Liver (tissue), 9 donors: ENCODE measurements around the gene IRF2BP2. TPM values are rescaled to one million over a fixed set of nuclear protein-coding genes. Genes with fewer than 3 reads are reported as not detected.

Experiments
- DNase-seq: peaks from one replicate; pipeline ENCODE4 v3.0.0-alpha.2; 2017; ENCODE audit warnings: low spot score
- H3K27ac ChIP-seq, 2 donors: one replicate each; pipeline ENCODE4 v1.7.0; 2013; ENCODE audit warnings: inconsistent platforms in 2 of 2, low read length in 2 of 2, control low read depth in 1 of 2, low read depth in 1 of 2, mild to moderate bottlenecking in 1 of 2
- H3K27me3 ChIP-seq, 4 donors: one replicate each; pipeline versions ENCODE4 v1.6.1 to v1.7.0; 2013; ENCODE audit warnings: low read length in 3 of 4, inconsistent platforms in 1 of 4, mild to moderate bottlenecking in 1 of 4, moderate library complexity in 1 of 4; ENCODE audit not compliant: control insufficient read depth in 4 of 4, insufficient read depth in 4 of 4
- H3K36me3 ChIP-seq, 4 donors: one replicate each; pipeline versions ENCODE4 v1.6.1 to v1.7.0; 2013; ENCODE audit warnings: low read length in 3 of 4, mild to moderate bottlenecking in 3 of 4, low read depth in 1 of 4, moderate library complexity in 1 of 4; ENCODE audit not compliant: control insufficient read depth in 4 of 4, insufficient read depth in 3 of 4
- H3K4me1 ChIP-seq, 4 donors: one replicate each; pipeline versions ENCODE4 v1.6.1 to v1.7.0; 2013; ENCODE audit warnings: low read length in 3 of 4, mild to moderate bottlenecking in 3 of 4, moderate library complexity in 1 of 4; ENCODE audit not compliant: control insufficient read depth in 4 of 4, insufficient read depth in 4 of 4
- H3K4me3 ChIP-seq, 3 donors: one replicate each; pipeline versions ENCODE4 v1.6.1 to v1.7.0; 2013; ENCODE audit warnings: low read length in 3 of 3, control low read depth in 1 of 3, low read depth in 1 of 3, mild to moderate bottlenecking in 1 of 3
- H3K9ac ChIP-seq, 2 donors: one replicate each; pipeline ENCODE4 v1.7.0; 2013; ENCODE audit warnings: low read length in 2 of 2, mild to moderate bottlenecking in 2 of 2, moderate library complexity in 2 of 2, control low read depth in 1 of 2, low read depth in 1 of 2
- H3K9me3 ChIP-seq, 4 donors: one replicate each; pipeline versions ENCODE4 v1.6.1 to v1.7.0; 2013; ENCODE audit warnings: low read length in 3 of 4; ENCODE audit not compliant: control insufficient read depth in 4 of 4
- EGR1 ChIP-seq, 2 donors: IDR thresholded peaks; 2 replicates each; pipeline ENCODE4 v1.6.1; 2016 to 2018; ENCODE audit warnings: antibody characterized with exemption in 2 of 2, low read depth in 2 of 2
- FOXA1 ChIP-seq: IDR thresholded peaks from 2 replicates; pipeline ENCODE4 v1.6.1; 2016; ENCODE audit warnings: antibody characterized with exemption
- FOXA2 ChIP-seq: IDR thresholded peaks from 2 replicates; pipeline ENCODE4 v1.6.1; 2016; ENCODE audit warnings: antibody characterized with exemption
- GABPA ChIP-seq, 2 donors: IDR thresholded peaks in 1 of 2; conservative IDR thresholded peaks in 1 of 2; 2 replicates each; pipeline ENCODE4 v1.6.1; 2016; ENCODE audit warnings: antibody characterized with exemption in 2 of 2, mild to moderate bottlenecking in 1 of 2, moderate library complexity in 1 of 2
- HNF4A ChIP-seq, 2 donors: conservative IDR thresholded peaks; 2 replicates each; pipeline ENCODE4 v1.6.1; 2016; ENCODE audit warnings: antibody characterized with exemption in 2 of 2, mild to moderate bottlenecking in 2 of 2
- HNF4G ChIP-seq: IDR thresholded peaks from 2 replicates; pipeline ENCODE4 v1.6.1; 2016; ENCODE audit warnings: antibody characterized with exemption
- JUND ChIP-seq, 2 donors: IDR thresholded peaks; 2 replicates each; pipeline ENCODE4 v1.6.1; 2016; ENCODE audit warnings: antibody characterized with exemption in 2 of 2
- NR2F2 ChIP-seq: IDR thresholded peaks from 2 replicates; pipeline ENCODE4 v1.6.1; 2016; ENCODE audit warnings: antibody characterized with exemption
- RAD21 ChIP-seq, 2 donors: IDR thresholded peaks; 2 replicates each; pipeline ENCODE4 v1.6.1; 2016; ENCODE audit warnings: antibody characterized with exemption in 2 of 2, mild to moderate bottlenecking in 2 of 2
- RXRA ChIP-seq, 2 donors: IDR thresholded peaks; 2 replicates each; pipeline ENCODE4 v1.6.1; 2017 to 2018; ENCODE audit warnings: antibody characterized with exemption in 2 of 2, mild to moderate bottlenecking in 1 of 2
- SP1 ChIP-seq: IDR thresholded peaks from 2 replicates; pipeline ENCODE4 v1.6.1; 2018; ENCODE audit warnings: antibody characterized with exemption, mild to moderate bottlenecking
- TAF1 ChIP-seq: conservative IDR thresholded peaks from 2 replicates; pipeline ENCODE4 v1.6.1; 2016; ENCODE audit warnings: antibody characterized with exemption, mild to moderate bottlenecking
- YY1 ChIP-seq: IDR thresholded peaks from 2 replicates; pipeline ENCODE4 v1.6.1; 2016; ENCODE audit warnings: antibody characterized with exemption, mild to moderate bottlenecking
- WGBS: extraction: QIAGEN DNeasy Blood & Tissue Kit; methylation state at CpG from one replicate; pipeline ENCODE4 v1.1.7; 2013; 5-methylcytosine and 5-hydroxymethylcytosine counted together
- polyA plus RNA-seq, 2 donors: library from polyadenylated mRNA; stranded (reverse) in 1 of 2; unstranded in 1 of 2; fragments of 200-250 nt in 1 of 2; fragments of >200 nt in 1 of 2; fragmentation: Nextera tagmentation in 1 of 2; extraction: Ambion mirVana in 1 of 2; gene quantifications; one replicate each; pipeline versions ENCODE4 v1.2.1 to v1.2.3, GENCODE V29; 2013 to 2015
- total RNA-seq, 2 donors: library from RNA; depleted of rRNA; stranded (reverse); fragments of >200 nt; gene quantifications; one replicate each; pipeline ENCODE4 v1.2.3, GENCODE V29; 2014
- TF ChIP-seq, protein P1 (sequence below): IDR thresholded peaks from 2 replicates; pipeline ENCODE4 v1.6.1; 2016; ENCODE audit warnings: antibody characterized with exemption, mild to moderate bottlenecking
- TF ChIP-seq, protein P2 (sequence below): IDR thresholded peaks from 2 replicates; pipeline ENCODE4 v1.6.1; 2016; ENCODE audit warnings: antibody characterized with exemption
- TF ChIP-seq, protein P3 (sequence below): IDR thresholded peaks from 2 replicates; pipeline ENCODE4 v1.6.1; 2016; ENCODE audit warnings: antibody characterized with exemption
- TF ChIP-seq, protein P4 (sequence below): IDR thresholded peaks from 2 replicates; pipeline ENCODE4 v1.6.1; 2016; ENCODE audit warnings: antibody characterized with exemption
- donor health status: healthy.
- donor health status: healthy.
- donor health status: healthy.
- donor health status: healthy.
- donor health status: healthy.

The IRF2BP2 gene
- total and polyA plus RNA-seq, 4 donors: 22.2 to 48.2 (median 35.4) TPM

DNA sequence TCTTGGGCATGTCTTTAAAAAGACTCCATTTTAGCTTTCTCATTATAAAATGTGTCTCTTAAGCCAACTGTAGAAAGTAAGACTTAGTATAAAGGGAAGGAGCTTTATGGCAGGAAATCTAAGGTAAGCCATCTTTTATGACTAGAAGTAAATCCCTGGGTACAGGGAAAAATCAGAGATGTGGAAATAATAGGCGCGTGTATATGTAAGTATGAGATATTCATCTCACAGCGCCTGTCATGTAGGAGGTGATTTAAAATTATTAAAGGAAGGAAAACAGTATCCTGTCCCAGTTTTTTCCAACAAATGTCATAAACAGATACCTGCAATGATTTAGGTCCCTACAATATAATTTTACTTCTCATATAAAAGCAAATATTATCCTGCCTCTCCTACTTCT is 35.0 kb upstream of the IRF2BP2 start:
- Histone ChIP-seq H3K9me3 (no peaks in the 10 kb centered on the region), H3K36me3 (no peaks in the 10 kb centered on the region), H3K9ac (peak overlapping the region in 1 of 2 donors; percentile 61), H3K4me3 (no peak overlapping the region), H3K27ac (peak overlapping the region; percentile 19 to 81), H3K4me1 (peaks cover 0 to 24% (median 12%) of the 10 kb centered on the region in 4 donors), H3K27me3 (no peaks in the 10 kb centered on the region)
- TF ChIP-seq, protein P1, sequence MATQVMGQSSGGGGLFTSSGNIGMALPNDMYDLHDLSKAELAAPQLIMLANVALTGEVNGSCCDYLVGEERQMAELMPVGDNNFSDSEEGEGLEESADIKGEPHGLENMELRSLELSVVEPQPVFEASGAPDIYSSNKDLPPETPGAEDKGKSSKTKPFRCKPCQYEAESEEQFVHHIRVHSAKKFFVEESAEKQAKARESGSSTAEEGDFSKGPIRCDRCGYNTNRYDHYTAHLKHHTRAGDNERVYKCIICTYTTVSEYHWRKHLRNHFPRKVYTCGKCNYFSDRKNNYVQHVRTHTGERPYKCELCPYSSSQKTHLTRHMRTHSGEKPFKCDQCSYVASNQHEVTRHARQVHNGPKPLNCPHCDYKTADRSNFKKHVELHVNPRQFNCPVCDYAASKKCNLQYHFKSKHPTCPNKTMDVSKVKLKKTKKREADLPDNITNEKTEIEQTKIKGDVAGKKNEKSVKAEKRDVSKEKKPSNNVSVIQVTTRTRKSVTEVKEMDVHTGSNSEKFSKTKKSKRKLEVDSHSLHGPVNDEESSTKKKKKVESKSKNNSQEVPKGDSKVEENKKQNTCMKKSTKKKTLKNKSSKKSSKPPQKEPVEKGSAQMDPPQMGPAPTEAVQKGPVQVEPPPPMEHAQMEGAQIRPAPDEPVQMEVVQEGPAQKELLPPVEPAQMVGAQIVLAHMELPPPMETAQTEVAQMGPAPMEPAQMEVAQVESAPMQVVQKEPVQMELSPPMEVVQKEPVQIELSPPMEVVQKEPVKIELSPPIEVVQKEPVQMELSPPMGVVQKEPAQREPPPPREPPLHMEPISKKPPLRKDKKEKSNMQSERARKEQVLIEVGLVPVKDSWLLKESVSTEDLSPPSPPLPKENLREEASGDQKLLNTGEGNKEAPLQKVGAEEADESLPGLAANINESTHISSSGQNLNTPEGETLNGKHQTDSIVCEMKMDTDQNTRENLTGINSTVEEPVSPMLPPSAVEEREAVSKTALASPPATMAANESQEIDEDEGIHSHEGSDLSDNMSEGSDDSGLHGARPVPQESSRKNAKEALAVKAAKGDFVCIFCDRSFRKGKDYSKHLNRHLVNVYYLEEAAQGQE: no peak
- TF ChIP-seq, protein P2, sequence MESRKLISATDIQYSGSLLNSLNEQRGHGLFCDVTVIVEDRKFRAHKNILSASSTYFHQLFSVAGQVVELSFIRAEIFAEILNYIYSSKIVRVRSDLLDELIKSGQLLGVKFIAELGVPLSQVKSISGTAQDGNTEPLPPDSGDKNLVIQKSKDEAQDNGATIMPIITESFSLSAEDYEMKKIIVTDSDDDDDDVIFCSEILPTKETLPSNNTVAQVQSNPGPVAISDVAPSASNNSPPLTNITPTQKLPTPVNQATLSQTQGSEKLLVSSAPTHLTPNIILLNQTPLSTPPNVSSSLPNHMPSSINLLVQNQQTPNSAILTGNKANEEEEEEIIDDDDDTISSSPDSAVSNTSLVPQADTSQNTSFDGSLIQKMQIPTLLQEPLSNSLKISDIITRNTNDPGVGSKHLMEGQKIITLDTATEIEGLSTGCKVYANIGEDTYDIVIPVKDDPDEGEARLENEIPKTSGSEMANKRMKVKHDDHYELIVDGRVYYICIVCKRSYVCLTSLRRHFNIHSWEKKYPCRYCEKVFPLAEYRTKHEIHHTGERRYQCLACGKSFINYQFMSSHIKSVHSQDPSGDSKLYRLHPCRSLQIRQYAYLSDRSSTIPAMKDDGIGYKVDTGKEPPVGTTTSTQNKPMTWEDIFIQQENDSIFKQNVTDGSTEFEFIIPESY: no peak
- no peak for TF ChIP-seq YY1
- TF ChIP-seq FOXA1: no peak
- no peak for TF ChIP-seq FOXA2
- TF ChIP-seq JUND (IDR thresholded peaks at IDR 0.05): no peak
- no peak for TF ChIP-seq TAF1
- no peak for TF ChIP-seq GABPA (IDR thresholded peaks at IDR 0.05 in 1 of 2, conservative IDR thresholded peaks at IDR 0.05 in 1 of 2)
- TF ChIP-seq, protein P3, sequence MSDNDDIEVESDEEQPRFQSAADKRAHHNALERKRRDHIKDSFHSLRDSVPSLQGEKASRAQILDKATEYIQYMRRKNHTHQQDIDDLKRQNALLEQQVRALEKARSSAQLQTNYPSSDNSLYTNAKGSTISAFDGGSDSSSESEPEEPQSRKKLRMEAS: no peak
- TF ChIP-seq NR2F2: no peak
- no peak for TF ChIP-seq EGR1 (IDR thresholded peaks at IDR 0.05; ENCODE audit: low read depth in 2 of 2)
- no peak for TF ChIP-seq HNF4G
- DNase-seq: no peak
- 80% methylated on average over 3 of the region's 3 CpGs for WGBS

DNA sequence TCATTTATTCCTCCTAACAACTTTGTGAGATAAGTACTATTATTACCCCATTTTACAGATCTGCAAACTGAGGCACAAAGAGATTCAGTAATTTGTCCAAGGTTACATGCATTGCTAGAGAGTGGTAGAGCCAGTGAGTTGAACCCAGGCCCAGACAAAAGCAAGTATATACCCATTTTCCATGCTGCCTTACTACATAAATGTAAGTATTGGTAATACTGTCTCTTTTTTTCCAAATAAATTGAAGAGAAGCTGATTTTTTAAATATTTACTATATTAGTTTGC is 33.8 kb upstream of the IRF2BP2 start:
- TF ChIP-seq, protein P1: no peak
- TF ChIP-seq GABPA (IDR thresholded peaks at IDR 0.05 in 1 of 2, conservative IDR thresholded peaks at IDR 0.05 in 1 of 2) (no peak), EGR1 (IDR thresholded peaks at IDR 0.05; ENCODE audit: low read depth in 2 of 2) (no peak), HNF4A (conservative IDR thresholded peaks at IDR 0.05) (no peak), SP1 (no peak), FOXA2 (no peak), YY1 (no peak), TAF1 (no peak), NR2F2 (no peak), RXRA (IDR thresholded peaks at IDR 0.05) (no peak), RAD21 (IDR thresholded peaks at IDR 0.05) (no peak)
- TF ChIP-seq, protein P4, sequence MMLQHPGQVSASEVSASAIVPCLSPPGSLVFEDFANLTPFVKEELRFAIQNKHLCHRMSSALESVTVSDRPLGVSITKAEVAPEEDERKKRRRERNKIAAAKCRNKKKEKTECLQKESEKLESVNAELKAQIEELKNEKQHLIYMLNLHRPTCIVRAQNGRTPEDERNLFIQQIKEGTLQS: no peak
- TF ChIP-seq, protein P2: no peak
- Histone ChIP-seq H3K27ac (peak overlapping the region; percentile 81 to 87), H3K36me3 (no peaks in the 10 kb centered on the region), H3K4me3 (no peak overlapping the region), H3K9ac (no peak overlapping the region), H3K27me3 (no peaks in the 10 kb centered on the region), H3K9me3 (no peaks in the 10 kb centered on the region), H3K4me1 (peaks cover 0 to 36% (median 17%) of the 10 kb centered on the region in 4 donors)
- DNase-seq: no peak
